HG02970 (cell line): Measurements from ENCODE around the gene EXD3.
"Not testable (repeated sequence)": the region's sequence is repeated elsewhere in the genome, so short reads cannot be mapped to it uniquely, and the experiment has no call there.

Experiments used
- ATAC-seq: cut with Tn5 transposase; IDR thresholded peaks from one replicate; pipeline ENCODE4 v1.9.1; 2021; ENCODE audit warnings: mild to moderate bottlenecking, moderate library complexity, moderate number of reproducible peaks; ENCODE audit not compliant: unreplicated experiment, low FRiP score

Gene EXD3

GRCh38 chr9:137352511-137353222 is 70.3 kb downstream of the EXD3 start:
- no peak for ATAC-seq

GRCh38 chr9:137351781-137352501 is 71.0 kb downstream of the EXD3 start:
- ATAC-seq, result no peak

GRCh38 chr9:137350696-137351584 is 72.0 kb downstream of the EXD3 start:
- ATAC-seq, result no peak

GRCh38 chr9:137349471-137350033 is 73.4 kb downstream of the EXD3 start:
- no peak for ATAC-seq

GRCh38 chr9:137348769-137349470 is 74.0 kb downstream of the EXD3 start:
- no peak for ATAC-seq

- ATAC-seq, result no peak
These were observed 75.0 kb downstream of the EXD3 start for GRCh38 chr9:137347928-137348327.

GRCh38 chr9:137342482-137342881 is 80.5 kb downstream of the EXD3 start:
- ATAC-seq, result no peak

- ATAC-seq, result no peak
These were observed 81.7 kb downstream of the EXD3 start for GRCh38 chr9:137341227-137341626.

- ATAC-seq, result not testable (repeated sequence)
These were observed 83.0 kb downstream of the EXD3 start for GRCh38 chr9:137339908-137340462.

GRCh38 chr9:137339045-137339907 is 83.7 kb downstream of the EXD3 start:
- no peak for ATAC-seq

GRCh38 chr9:137336735-137337134 is 86.2 kb downstream of the EXD3 start:
- no peak for ATAC-seq

- ATAC-seq, result no peak
These were observed 89.8 kb downstream of the EXD3 start for GRCh38 chr9:137333016-137333671.

GRCh38 chr9:137331929-137332328 is 91.0 kb downstream of the EXD3 start:
- no peak for ATAC-seq

- no peak for ATAC-seq
These were observed 92.3 kb downstream of the EXD3 start for GRCh38 chr9:137330689-137331088.

GRCh38 chr9:137329590-137329989 is 93.4 kb downstream of the EXD3 start:
- ATAC-seq, result not testable (repeated sequence)

GRCh38 chr9:137327641-137328550 is 95.1 kb downstream of the EXD3 start:
- not testable (repeated sequence) for ATAC-seq

GRCh38 chr9:137326445-137327065 is 96.4 kb downstream of the EXD3 start:
- ATAC-seq, result no peak
